ENCODE results near the gene PLEKHG3.
A peak's percentile ranks its signal among the peaks of the same experiment; 100 is the strongest.

PLEKHG3 gene

DNA sequence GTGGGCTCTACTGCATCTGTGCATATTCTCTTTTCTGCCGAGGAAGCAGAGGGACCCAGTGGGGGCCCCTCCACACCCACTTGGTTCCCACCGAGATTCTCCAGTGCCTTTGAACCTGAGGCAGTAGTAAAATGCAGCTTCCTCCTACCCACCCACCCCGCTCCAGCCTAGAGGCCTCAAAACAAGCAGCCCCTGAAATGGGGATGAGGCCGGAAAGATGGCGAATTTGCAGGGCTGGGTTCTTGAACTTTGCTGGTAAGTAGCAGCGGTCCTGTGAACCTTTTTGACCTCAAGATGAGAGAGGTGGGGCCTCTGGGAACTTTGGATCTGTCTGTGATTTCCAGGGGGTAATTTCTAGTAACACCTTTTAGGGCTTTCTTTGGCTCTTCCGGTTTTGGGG, 15.4 kb downstream of the PLEKHG3 start:
- TF ChIP-seq TEAD4 (IDR thresholded peaks at IDR 0.05) (no peak), CEBPB (IDR thresholded peaks at IDR 0.05) (no peak), CREB1 (IDR thresholded peaks at IDR 0.05; ENCODE audit: low read depth) (no peak)

- TF ChIP-seq YY1 (IDR thresholded peaks at IDR 0.05; ENCODE audit: low read depth) (peak; percentile 61), CEBPB (IDR thresholded peaks at IDR 0.05) (no peak), EP300 (IDR thresholded peaks at IDR 0.05; ENCODE audit: borderline replicate concordance) (peak; percentile 51; the same call in 1 of the 2 replicates), ZBTB7A (IDR thresholded peaks at IDR 0.05; ENCODE audit: low read depth) (no peak), NFIC (IDR thresholded peaks at IDR 0.05) (no peak; the same call in 1 of the 2 replicates), CREB1 (IDR thresholded peaks at IDR 0.05; ENCODE audit: low read depth) (no peak), MAX (IDR thresholded peaks at IDR 0.05) (no peak), USF1 (IDR thresholded peaks at IDR 0.05) (no peak), TEAD4 (IDR thresholded peaks at IDR 0.05) (peak; percentile 56), TCF12 (IDR thresholded peaks at IDR 0.05; ENCODE audit: low read depth) (peak; percentile 58)
Measured at GRCh38 chr14:64720131-64720576, 15.9 kb downstream of the PLEKHG3 start.

DNA sequence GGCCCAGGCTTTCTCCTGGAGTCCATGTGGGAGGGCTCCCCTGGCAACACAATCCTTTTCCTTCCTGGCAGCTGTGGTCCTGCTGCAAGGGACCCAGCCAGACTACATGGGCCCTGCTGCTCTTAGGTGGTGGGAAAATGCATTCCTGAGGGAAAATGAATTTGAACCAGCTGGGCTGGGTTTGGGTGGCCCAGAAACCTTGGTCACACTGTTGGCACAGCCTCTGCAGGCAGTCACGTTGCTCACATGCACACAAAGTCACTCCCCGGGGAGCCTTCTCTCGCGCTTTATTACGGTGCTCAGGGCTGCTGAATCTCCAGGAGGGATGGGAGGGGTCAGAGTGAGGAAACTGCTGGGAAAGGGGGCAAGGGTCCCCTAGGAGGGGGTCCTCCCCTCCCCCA, 17.2 kb downstream of the PLEKHG3 start:
- no peak for TF ChIP-seq TAF1 (IDR thresholded peaks at IDR 0.05; ENCODE audit: low read depth)
- TF ChIP-seq EGR1 (IDR thresholded peaks at IDR 0.05) = no peak
- no peak for TF ChIP-seq CREB1 (IDR thresholded peaks at IDR 0.05; ENCODE audit: low read depth)
- no peak for TF ChIP-seq REST (IDR thresholded peaks at IDR 0.05; ENCODE audit: low read depth)
- peak; percentile 49 for TF ChIP-seq EP300 (IDR thresholded peaks at IDR 0.05; ENCODE audit: borderline replicate concordance)
- no peak for TF ChIP-seq YY1 (IDR thresholded peaks at IDR 0.05; ENCODE audit: low read depth)
- TF ChIP-seq ZBTB7A (IDR thresholded peaks at IDR 0.05; ENCODE audit: low read depth) = no peak
- peak; percentile 77 for TF ChIP-seq TCF12 (IDR thresholded peaks at IDR 0.05; ENCODE audit: low read depth)
- TF ChIP-seq CEBPB (IDR thresholded peaks at IDR 0.05) = no peak
- TF ChIP-seq RAD21 (IDR thresholded peaks at IDR 0.05; ENCODE audit: low read depth) = peak; percentile 2; the same call in 1 of the 2 replicates
- TF ChIP-seq USF1 (IDR thresholded peaks at IDR 0.05) = peak; percentile 60
- TF ChIP-seq MAX (IDR thresholded peaks at IDR 0.05) = peak; percentile 75
- TF ChIP-seq TEAD4 (IDR thresholded peaks at IDR 0.05) = peak; percentile 54
- TF ChIP-seq NFIC (IDR thresholded peaks at IDR 0.05) = peak; percentile 63
- no peak for TF ChIP-seq FOXM1 (IDR thresholded peaks at IDR 0.05; ENCODE audit: borderline replicate concordance, low read depth)

GRCh38 chr14:64721899-64722298, 17.7 kb downstream of the PLEKHG3 start:
- TF ChIP-seq FOXM1 (IDR thresholded peaks at IDR 0.05; ENCODE audit: borderline replicate concordance, low read depth) (no peak), MAX (IDR thresholded peaks at IDR 0.05) (no peak), EGR1 (IDR thresholded peaks at IDR 0.05) (no peak), NFIC (IDR thresholded peaks at IDR 0.05) (no peak), ZBTB7A (IDR thresholded peaks at IDR 0.05; ENCODE audit: low read depth) (no peak), RAD21 (IDR thresholded peaks at IDR 0.05; ENCODE audit: low read depth) (no peak), YY1 (IDR thresholded peaks at IDR 0.05; ENCODE audit: low read depth) (no peak), TEAD4 (IDR thresholded peaks at IDR 0.05) (no peak), CREB1 (IDR thresholded peaks at IDR 0.05; ENCODE audit: low read depth) (no peak), REST (IDR thresholded peaks at IDR 0.05; ENCODE audit: low read depth) (no peak), CEBPB (IDR thresholded peaks at IDR 0.05) (no peak), TCF12 (IDR thresholded peaks at IDR 0.05; ENCODE audit: low read depth) (no peak), EP300 (IDR thresholded peaks at IDR 0.05; ENCODE audit: borderline replicate concordance) (no peak)

GRCh38 chr14:64722842-64723447, 18.7 kb downstream of the PLEKHG3 start:
- no peak for TF ChIP-seq CREB1 (IDR thresholded peaks at IDR 0.05; ENCODE audit: low read depth)
- no peak for TF ChIP-seq FOXM1 (IDR thresholded peaks at IDR 0.05; ENCODE audit: borderline replicate concordance, low read depth)
- no peak for TF ChIP-seq EGR1 (IDR thresholded peaks at IDR 0.05)
- no peak for TF ChIP-seq USF1 (IDR thresholded peaks at IDR 0.05)
